GM12878 (cell line): ENCODE measurements around the gene ZC3H8. TPM values are rescaled to one million over a fixed set of nuclear protein-coding genes. Genes with fewer than 3 reads are reported as not detected.

Experiments
- MEF2A ChIP-seq: IDR thresholded peaks from 2 replicates; pipeline ENCODE4 v1.6.1; 2011; ENCODE audit warnings: low read depth, mild to moderate bottlenecking, low read length, moderate library complexity; ENCODE audit not compliant: insufficient read depth
- NFIC ChIP-seq: IDR thresholded peaks from 2 replicates; pipeline ENCODE4 v1.6.1; 2012; ENCODE audit warnings: low read depth, mild to moderate bottlenecking, inconsistent platforms, low read length, moderate library complexity
- PAX8 ChIP-seq: fragments of 450-650 bp; IDR thresholded peaks from 2 replicates; pipeline ENCODE4 v1.6.1; 2017; ENCODE audit warnings: mild to moderate bottlenecking, moderate library complexity
- POLR2AphosphoS2 ChIP-seq: IDR thresholded peaks from 2 replicates; pipeline ENCODE4 v1.6.1; 2011; ENCODE audit warnings: low read depth, mild to moderate bottlenecking, low read length, improper control_type of control experiment, moderate library complexity
- SIX5 ChIP-seq: IDR thresholded peaks from 2 replicates; pipeline ENCODE4 v1.6.1; 2011; ENCODE audit warnings: mild to moderate bottlenecking, low read depth, low read length, moderate library complexity; ENCODE audit not compliant: severe bottlenecking
- SRF ChIP-seq, 2 experiments: IDR thresholded peaks; 2 replicates each; pipeline ENCODE4 v1.6.1; 2011; ENCODE audit warnings: low read depth in 2 of 2, low read length in 2 of 2, mild to moderate bottlenecking in 1 of 2, moderate library complexity in 1 of 2
- STAT3 ChIP-seq: IDR thresholded peaks from 2 replicates; pipeline ENCODE4 v1.6.1; 2011; ENCODE audit warnings: low read depth, low read length, improper control_type of control experiment
- SUPT20H ChIP-seq: IDR thresholded peaks from 2 replicates; pipeline ENCODE4 v1.6.1; 2011; ENCODE audit warnings: low read depth, mild to moderate bottlenecking, low read length, moderate library complexity, borderline replicate concordance; ENCODE audit not compliant: control insufficient read depth
- TCF7 ChIP-seq: IDR thresholded peaks from 2 replicates; pipeline ENCODE4 v1.6.1; 2014; ENCODE audit warnings: antibody characterized with exemption, borderline replicate concordance
- ZSCAN29 ChIP-seq: fragments of 450-650 bp; IDR thresholded peaks from 2 replicates; pipeline ENCODE4 v1.6.1; 2017; ENCODE audit warnings: mild to moderate bottlenecking, moderate library complexity
- polyA plus RNA-seq, 11 experiments: library from polyadenylated mRNA; depleted of rRNA in 4 of 11; unstranded in 6 of 11; stranded (reverse) in 5 of 11; fragments of >200 nt; fragmentation: Nextera tagmentation in 4 of 11; fragmentation: Illumina TruSeq in 1 of 11; extraction: Ambion mirVana in 4 of 11; extraction: Trizol in 1 of 11; gene quantifications; 1 replicate in 1 of 11; 2 replicates in 10 of 11; pipeline versions ENCODE4 v1.2.1 to v1.2.3, GENCODE V29; 2011 to 2016; ENCODE audit warnings: inconsistent platforms in 2 of 11, missing spikeins in 2 of 11, low read depth in 1 of 11
- total RNA-seq, 4 experiments: library from RNA; depleted of rRNA in 3 of 4; stranded (reverse); fragments of >200 nt in 3 of 4; fragmentation: Illumina TruSeq in 1 of 4; extraction: Trizol in 1 of 4; gene quantifications; 2 replicates each; pipeline versions ENCODE4 v1.2.1 to v1.2.3, GENCODE V29; 2013 to 2021
- TF ChIP-seq, protein P1 (sequence below): IDR thresholded peaks from 2 replicates; pipeline ENCODE4 v1.6.1; 2012; ENCODE audit warnings: improper control_type of control experiment, low read depth, low read length; ENCODE audit not compliant: insufficient replicate concordance
- TF ChIP-seq, protein P2 (sequence below): fragments of 450-650 bp; IDR thresholded peaks from 2 replicates; pipeline ENCODE4 v1.6.1; 2014; ENCODE audit warnings: mild to moderate bottlenecking

Gene ZC3H8
- total and polyA plus RNA-seq, 10 of the 15 experiments (the other 5 are each of a cell fraction or from before 2014, with no cell fraction given), result 9.9 to 28.4 (median 19.5) TPM

GRCh38 chr2:112295407-112296078 is 40.7 kb upstream of the ZC3H8 start (continued):
- TF ChIP-seq, protein P1, sequence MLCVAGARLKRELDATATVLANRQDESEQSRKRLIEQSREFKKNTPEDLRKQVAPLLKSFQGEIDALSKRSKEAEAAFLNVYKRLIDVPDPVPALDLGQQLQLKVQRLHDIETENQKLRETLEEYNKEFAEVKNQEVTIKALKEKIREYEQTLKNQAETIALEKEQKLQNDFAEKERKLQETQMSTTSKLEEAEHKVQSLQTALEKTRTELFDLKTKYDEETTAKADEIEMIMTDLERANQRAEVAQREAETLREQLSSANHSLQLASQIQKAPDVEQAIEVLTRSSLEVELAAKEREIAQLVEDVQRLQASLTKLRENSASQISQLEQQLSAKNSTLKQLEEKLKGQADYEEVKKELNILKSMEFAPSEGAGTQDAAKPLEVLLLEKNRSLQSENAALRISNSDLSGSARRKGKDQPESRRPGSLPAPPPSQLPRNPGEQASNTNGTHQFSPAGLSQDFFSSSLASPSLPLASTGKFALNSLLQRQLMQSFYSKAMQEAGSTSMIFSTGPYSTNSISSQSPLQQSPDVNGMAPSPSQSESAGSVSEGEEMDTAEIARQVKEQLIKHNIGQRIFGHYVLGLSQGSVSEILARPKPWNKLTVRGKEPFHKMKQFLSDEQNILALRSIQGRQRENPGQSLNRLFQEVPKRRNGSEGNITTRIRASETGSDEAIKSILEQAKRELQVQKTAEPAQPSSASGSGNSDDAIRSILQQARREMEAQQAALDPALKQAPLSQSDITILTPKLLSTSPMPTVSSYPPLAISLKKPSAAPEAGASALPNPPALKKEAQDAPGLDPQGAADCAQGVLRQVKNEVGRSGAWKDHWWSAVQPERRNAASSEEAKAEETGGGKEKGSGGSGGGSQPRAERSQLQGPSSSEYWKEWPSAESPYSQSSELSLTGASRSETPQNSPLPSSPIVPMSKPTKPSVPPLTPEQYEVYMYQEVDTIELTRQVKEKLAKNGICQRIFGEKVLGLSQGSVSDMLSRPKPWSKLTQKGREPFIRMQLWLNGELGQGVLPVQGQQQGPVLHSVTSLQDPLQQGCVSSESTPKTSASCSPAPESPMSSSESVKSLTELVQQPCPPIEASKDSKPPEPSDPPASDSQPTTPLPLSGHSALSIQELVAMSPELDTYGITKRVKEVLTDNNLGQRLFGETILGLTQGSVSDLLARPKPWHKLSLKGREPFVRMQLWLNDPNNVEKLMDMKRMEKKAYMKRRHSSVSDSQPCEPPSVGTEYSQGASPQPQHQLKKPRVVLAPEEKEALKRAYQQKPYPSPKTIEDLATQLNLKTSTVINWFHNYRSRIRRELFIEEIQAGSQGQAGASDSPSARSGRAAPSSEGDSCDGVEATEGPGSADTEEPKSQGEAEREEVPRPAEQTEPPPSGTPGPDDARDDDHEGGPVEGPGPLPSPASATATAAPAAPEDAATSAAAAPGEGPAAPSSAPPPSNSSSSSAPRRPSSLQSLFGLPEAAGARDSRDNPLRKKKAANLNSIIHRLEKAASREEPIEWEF, result no peak
- TF ChIP-seq PAX8 (no peak), STAT3 (no peak), TCF7 (no peak), SIX5 (no peak), MEF2A (no peak), NFIC (no peak), SRF (IDR thresholded peaks at IDR 0.05; ENCODE audit: low read depth in 2 of 2, low read length in 2 of 2) (no peak), ZSCAN29 (no peak), POLR2AphosphoS2 (no peak), SUPT20H (no peak)
- TF ChIP-seq, protein P2, sequence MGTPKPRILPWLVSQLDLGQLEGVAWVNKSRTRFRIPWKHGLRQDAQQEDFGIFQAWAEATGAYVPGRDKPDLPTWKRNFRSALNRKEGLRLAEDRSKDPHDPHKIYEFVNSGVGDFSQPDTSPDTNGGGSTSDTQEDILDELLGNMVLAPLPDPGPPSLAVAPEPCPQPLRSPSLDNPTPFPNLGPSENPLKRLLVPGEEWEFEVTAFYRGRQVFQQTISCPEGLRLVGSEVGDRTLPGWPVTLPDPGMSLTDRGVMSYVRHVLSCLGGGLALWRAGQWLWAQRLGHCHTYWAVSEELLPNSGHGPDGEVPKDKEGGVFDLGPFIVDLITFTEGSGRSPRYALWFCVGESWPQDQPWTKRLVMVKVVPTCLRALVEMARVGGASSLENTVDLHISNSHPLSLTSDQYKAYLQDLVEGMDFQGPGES, result no peak
